ENCODE data around the gene ADTRP.

DNA sequence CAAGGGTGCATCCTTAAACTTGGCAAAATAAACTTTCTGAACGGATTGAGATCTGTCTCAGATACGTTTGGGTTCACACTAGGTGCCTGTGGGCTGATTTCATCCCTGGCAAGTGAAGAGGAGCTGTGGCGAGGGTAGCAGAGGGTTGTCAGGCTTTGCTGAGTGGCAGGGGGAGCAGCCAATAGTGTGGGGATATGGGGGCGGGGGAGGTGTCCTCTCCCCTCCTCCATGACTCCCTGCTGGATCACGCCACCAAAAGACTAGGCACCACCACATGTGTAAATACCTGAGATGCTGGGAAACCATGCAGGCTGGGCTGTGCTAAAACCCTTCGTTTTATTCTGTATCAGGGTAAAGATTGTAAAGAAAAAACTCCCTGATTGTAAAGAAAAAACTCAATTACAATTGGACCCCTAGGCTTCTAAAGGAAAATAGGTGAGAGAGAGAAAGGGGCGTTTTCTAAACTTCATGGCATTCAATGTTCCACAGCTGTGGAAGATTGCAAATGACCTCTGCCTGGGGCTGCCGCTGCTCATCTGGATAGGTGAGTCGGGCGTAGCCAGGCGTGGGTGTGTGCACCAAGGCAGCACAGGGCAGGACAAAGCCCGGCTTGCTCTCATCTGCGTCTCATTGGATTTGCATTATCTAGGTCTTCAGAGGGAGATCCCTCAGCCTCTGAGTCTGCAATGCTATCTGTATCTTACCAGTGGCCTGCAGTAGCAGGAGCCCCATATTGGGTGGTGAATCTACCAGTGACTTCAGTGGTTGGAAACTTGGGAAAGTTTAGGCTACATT lies 26.9 kb upstream of the ADTRP start:
- TF ChIP-seq, protein P1, sequence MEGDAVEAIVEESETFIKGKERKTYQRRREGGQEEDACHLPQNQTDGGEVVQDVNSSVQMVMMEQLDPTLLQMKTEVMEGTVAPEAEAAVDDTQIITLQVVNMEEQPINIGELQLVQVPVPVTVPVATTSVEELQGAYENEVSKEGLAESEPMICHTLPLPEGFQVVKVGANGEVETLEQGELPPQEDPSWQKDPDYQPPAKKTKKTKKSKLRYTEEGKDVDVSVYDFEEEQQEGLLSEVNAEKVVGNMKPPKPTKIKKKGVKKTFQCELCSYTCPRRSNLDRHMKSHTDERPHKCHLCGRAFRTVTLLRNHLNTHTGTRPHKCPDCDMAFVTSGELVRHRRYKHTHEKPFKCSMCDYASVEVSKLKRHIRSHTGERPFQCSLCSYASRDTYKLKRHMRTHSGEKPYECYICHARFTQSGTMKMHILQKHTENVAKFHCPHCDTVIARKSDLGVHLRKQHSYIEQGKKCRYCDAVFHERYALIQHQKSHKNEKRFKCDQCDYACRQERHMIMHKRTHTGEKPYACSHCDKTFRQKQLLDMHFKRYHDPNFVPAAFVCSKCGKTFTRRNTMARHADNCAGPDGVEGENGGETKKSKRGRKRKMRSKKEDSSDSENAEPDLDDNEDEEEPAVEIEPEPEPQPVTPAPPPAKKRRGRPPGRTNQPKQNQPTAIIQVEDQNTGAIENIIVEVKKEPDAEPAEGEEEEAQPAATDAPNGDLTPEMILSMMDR (IDR thresholded peaks at IDR 0.05): no peak
- TF ChIP-seq POLR2AphosphoS5 (IDR thresholded peaks at IDR 0.05) (no peak), EP300 (IDR thresholded peaks at IDR 0.05) (no peak)

Measured in esophagus muscularis mucosa (tissue), 4 donors.